Nephron progenitor cell (in vitro differentiated cells): ENCODE data around the gene ADI1.
A peak's percentile ranks its signal among the peaks of the same experiment; 100 is the strongest.

ENCODE experiments used
- DNase-seq: peaks from one replicate; pipeline ENCODE4 v3.0.0; 2021
- H3K27ac Mint-ChIP-seq: 2 replicates; pipeline ENCODE4 v1.8.0; 2021; ENCODE audit warnings: mild to moderate bottlenecking, moderate library complexity, mixed read lengths
- H3K27me3 Mint-ChIP-seq: 2 replicates; pipeline ENCODE4 v1.8.0; 2021; ENCODE audit warnings: mild to moderate bottlenecking, low read depth, mixed read lengths; ENCODE audit not compliant: poor library complexity
- H3K36me3 Mint-ChIP-seq: 2 replicates; pipeline ENCODE4 v1.8.0; 2021; ENCODE audit warnings: low read depth, mixed read lengths
- H3K4me1 Mint-ChIP-seq: 2 replicates; pipeline ENCODE4 v1.8.0; 2021; ENCODE audit warnings: mixed read lengths
- H3K4me3 Mint-ChIP-seq: 2 replicates; pipeline ENCODE4 v1.8.0; 2021; ENCODE audit warnings: mild to moderate bottlenecking, moderate library complexity, mixed read lengths
- H3K9me3 Mint-ChIP-seq: 2 replicates; pipeline ENCODE4 v1.8.0; 2021; ENCODE audit warnings: mild to moderate bottlenecking, moderate library complexity, mixed read lengths
- TF ChIP-seq, protein P1 (sequence below): fragments of 200-600 bp; sonication (generic); IDR thresholded peaks from 2 replicates; pipeline ENCODE4 v1.5.0; 2021; ENCODE audit warnings: antibody characterized with exemption

ADI1 gene

GRCh38 chr2:3490191-3491170 lies 28.9 kb downstream of the ADI1 start:
- DNase-seq: no peak
- Mint-ChIP-seq H3K27ac (peak overlapping the region; percentile 18), H3K36me3 (peaks cover 26% of the 10 kb centered on the region), H3K27me3 (peaks cover 4% of the 10 kb centered on the region), H3K9me3 (peaks cover 3% of the 10 kb centered on the region), H3K4me1 (peaks cover 62% of the 10 kb centered on the region), H3K4me3 (no peak overlapping the region)
- TF ChIP-seq, protein P1, sequence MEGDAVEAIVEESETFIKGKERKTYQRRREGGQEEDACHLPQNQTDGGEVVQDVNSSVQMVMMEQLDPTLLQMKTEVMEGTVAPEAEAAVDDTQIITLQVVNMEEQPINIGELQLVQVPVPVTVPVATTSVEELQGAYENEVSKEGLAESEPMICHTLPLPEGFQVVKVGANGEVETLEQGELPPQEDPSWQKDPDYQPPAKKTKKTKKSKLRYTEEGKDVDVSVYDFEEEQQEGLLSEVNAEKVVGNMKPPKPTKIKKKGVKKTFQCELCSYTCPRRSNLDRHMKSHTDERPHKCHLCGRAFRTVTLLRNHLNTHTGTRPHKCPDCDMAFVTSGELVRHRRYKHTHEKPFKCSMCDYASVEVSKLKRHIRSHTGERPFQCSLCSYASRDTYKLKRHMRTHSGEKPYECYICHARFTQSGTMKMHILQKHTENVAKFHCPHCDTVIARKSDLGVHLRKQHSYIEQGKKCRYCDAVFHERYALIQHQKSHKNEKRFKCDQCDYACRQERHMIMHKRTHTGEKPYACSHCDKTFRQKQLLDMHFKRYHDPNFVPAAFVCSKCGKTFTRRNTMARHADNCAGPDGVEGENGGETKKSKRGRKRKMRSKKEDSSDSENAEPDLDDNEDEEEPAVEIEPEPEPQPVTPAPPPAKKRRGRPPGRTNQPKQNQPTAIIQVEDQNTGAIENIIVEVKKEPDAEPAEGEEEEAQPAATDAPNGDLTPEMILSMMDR: no peak

- Mint-ChIP-seq H3K4me3 (no peak overlapping the region), H3K4me1 (peaks cover 62% of the 10 kb centered on the region), H3K36me3 (peaks cover 29% of the 10 kb centered on the region), H3K27me3 (peaks cover 4% of the 10 kb centered on the region), H3K9me3 (peaks cover 5% of the 10 kb centered on the region), H3K27ac (peak overlapping the region; percentile 88)
- TF ChIP-seq, protein P1: no peak
- DNase-seq: no peak
These were observed 29.6 kb downstream of the ADI1 start for GRCh38 chr2:3489764-3490115.

DNA sequence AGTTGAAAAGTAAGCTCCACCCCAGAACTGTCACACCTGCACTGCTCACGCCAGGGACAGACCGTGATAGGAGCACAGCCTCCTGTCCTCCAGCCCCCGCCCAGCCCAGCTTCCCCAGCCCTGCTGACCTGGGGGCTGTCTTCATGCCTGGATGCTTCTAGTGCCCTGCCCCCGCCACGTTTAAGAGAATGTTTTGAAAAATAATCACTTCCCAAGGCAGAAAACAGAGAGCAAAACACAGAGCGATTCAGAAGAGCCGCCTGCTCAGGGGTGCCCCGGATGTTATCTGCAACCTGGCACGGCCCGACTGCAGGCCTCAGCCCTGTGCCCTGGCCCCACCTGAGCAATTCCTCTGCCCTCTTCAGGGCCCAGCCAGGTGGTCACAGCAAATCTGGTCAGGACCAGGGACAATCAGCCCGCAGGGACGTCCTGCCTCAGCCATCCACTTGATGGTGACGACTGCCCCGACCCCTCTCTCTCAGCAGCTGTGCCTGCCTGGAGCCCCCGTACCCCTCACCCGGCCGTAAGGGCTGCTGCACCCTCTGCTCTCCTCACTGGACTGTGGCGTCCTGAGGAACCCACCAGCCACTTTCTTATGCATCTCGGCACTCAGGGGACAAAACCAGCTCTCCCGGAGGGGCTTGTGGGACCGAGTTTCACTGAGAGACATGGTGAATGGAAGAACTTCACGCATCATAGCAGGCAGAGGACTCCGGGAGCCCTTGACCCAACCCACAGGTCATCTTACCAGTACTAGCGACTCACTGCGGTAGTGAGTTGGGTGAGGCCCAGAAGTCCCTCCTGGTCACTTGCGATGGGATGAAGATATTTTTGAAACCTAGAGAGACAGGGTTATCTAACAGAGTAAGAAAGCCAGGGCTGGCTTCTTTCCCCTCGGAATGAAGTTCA lies 30.2 kb downstream of the ADI1 start:
- Mint-ChIP-seq H3K4me1 (peaks cover 59% of the 10 kb centered on the region), H3K36me3 (peaks cover 35% of the 10 kb centered on the region), H3K9me3 (peaks cover 5% of the 10 kb centered on the region), H3K27ac (peak overlapping the region; percentile 88), H3K4me3 (peak overlapping the region; percentile 62), H3K27me3 (peaks cover 4% of the 10 kb centered on the region)
- TF ChIP-seq, protein P1: no peak
- peak; percentile 43 for DNase-seq

DNA sequence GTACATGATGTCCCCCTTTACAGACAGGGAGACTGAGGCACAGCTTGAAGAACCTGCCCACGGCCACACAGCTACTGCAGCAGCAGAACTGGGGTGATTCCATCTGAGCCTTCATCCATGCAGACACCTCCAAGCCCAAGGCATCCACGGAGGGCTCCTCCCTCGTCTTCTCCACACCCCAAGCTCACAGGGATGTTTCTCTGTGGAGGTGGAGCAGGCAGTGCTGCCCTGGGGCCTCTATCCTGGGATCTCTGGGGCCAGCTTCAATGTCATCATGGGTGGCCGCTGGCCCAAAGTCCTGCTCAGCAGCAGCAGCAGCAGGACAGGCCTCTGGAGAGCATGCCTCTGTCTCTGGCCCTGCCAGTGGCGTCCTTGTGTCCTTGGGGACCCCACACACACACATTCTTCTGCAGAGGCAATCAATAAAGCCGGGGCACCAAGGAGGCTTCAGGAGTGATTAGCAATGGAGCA lies 31.2 kb downstream of the ADI1 start:
- TF ChIP-seq, protein P1: no peak

GRCh38 chr2:3487432-3487831 lies 31.9 kb downstream of the ADI1 start:
- Mint-ChIP-seq H3K9me3 (peaks cover 5% of the 10 kb centered on the region), H3K4me3 (no peak overlapping the region), H3K27me3 (peaks cover 4% of the 10 kb centered on the region), H3K4me1 (peaks cover 42% of the 10 kb centered on the region), H3K36me3 (peaks cover 46% of the 10 kb centered on the region), H3K27ac (no peak overlapping the region)
- TF ChIP-seq, protein P1: no peak
- no peak for DNase-seq

More for the DNA sequence above, 31.2 kb downstream of the ADI1 start:
- Mint-ChIP-seq H3K36me3 (peaks cover 42% of the 10 kb centered on the region), H3K9me3 (peaks cover 5% of the 10 kb centered on the region), H3K4me1 (peaks cover 48% of the 10 kb centered on the region), H3K4me3 (no peak overlapping the region), H3K27ac (peak overlapping the region; percentile 57), H3K27me3 (peaks cover 4% of the 10 kb centered on the region)
- no peak for DNase-seq
